Measurements from ENCODE around the gene DIP2C. TPM values are rescaled to one million over a fixed set of nuclear protein-coding genes. Genes with fewer than 3 reads are reported as not detected.

Gene DIP2C
- total RNA-seq, 1 experiment from 2014 or later = 11.0 TPM

DNA sequence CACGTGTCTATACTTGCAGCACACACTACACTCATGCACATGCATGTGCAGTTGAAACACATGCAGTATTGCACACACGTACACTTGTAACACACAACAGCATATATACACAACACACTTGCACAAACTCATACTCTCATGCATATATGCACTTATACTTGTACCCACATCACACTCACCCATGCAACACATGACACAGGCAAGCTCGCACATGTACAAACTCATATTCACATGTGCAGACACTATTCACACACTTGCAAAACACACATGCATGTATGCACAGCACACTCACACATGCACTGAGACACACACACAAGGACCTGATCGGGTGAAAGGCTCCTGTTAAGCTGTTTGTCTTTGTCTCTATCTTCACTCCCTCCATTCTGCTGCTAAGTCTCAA is 384.4 kb downstream of the DIP2C start:
- Mint-ChIP-seq H3K27ac (no peak overlapping the region), H3K27me3 (ENCODE audit: low read depth) (no peaks in the 10 kb centered on the region), H3K9me3 (peaks cover 5% of the 10 kb centered on the region; the same call in 1 of the 2 replicates), H3K4me1 (peaks cover 15% of the 10 kb centered on the region), H3K4me3 (no peak overlapping the region), H3K36me3 (peaks cover 8% of the 10 kb centered on the region; the same call in 1 of the 2 replicates)
- ChIA-PET CTCF (no interaction called here), POLR2A (no interaction called here)
- no peak for DNase-seq (ENCODE audit: low spot score)
- no peak for ATAC-seq
- no peak for TF ChIP-seq MYBL2 (CRISPR knock-in tag; IDR thresholded peaks at IDR 0.05)
- no peak for TF ChIP-seq GRHL2 (CRISPR knock-in tag; IDR thresholded peaks at IDR 0.05; ENCODE audit: insufficient replicate concordance, severe bottlenecking)
- no peak for TF ChIP-seq NFE2L1 (CRISPR knock-in tag; IDR thresholded peaks at IDR 0.05)
- TF ChIP-seq, protein P1, sequence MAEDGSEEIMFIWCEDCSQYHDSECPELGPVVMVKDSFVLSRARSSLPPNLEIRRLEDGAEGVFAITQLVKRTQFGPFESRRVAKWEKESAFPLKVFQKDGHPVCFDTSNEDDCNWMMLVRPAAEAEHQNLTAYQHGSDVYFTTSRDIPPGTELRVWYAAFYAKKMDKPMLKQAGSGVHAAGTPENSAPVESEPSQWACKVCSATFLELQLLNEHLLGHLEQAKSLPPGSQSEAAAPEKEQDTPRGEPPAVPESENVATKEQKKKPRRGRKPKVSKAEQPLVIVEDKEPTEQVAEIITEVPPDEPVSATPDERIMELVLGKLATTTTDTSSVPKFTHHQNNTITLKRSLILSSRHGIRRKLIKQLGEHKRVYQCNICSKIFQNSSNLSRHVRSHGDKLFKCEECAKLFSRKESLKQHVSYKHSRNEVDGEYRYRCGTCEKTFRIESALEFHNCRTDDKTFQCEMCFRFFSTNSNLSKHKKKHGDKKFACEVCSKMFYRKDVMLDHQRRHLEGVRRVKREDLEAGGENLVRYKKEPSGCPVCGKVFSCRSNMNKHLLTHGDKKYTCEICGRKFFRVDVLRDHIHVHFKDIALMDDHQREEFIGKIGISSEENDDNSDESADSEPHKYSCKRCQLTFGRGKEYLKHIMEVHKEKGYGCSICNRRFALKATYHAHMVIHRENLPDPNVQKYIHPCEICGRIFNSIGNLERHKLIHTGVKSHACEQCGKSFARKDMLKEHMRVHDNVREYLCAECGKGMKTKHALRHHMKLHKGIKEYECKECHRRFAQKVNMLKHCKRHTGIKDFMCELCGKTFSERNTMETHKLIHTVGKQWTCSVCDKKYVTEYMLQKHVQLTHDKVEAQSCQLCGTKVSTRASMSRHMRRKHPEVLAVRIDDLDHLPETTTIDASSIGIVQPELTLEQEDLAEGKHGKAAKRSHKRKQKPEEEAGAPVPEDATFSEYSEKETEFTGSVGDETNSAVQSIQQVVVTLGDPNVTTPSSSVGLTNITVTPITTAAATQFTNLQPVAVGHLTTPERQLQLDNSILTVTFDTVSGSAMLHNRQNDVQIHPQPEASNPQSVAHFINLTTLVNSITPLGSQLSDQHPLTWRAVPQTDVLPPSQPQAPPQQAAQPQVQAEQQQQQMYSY (CRISPR knock-in tag; IDR thresholded peaks at IDR 0.05) = no peak
- TF ChIP-seq, protein P2, sequence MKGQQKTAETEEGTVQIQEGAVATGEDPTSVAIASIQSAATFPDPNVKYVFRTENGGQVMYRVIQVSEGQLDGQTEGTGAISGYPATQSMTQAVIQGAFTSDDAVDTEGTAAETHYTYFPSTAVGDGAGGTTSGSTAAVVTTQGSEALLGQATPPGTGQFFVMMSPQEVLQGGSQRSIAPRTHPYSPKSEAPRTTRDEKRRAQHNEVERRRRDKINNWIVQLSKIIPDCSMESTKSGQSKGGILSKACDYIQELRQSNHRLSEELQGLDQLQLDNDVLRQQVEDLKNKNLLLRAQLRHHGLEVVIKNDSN (CRISPR knock-in tag; IDR thresholded peaks at IDR 0.05) = no peak
- no peak for TF ChIP-seq SP1 (CRISPR knock-in tag; conservative IDR thresholded peaks at IDR 0.05)
- TF ChIP-seq, protein P3, sequence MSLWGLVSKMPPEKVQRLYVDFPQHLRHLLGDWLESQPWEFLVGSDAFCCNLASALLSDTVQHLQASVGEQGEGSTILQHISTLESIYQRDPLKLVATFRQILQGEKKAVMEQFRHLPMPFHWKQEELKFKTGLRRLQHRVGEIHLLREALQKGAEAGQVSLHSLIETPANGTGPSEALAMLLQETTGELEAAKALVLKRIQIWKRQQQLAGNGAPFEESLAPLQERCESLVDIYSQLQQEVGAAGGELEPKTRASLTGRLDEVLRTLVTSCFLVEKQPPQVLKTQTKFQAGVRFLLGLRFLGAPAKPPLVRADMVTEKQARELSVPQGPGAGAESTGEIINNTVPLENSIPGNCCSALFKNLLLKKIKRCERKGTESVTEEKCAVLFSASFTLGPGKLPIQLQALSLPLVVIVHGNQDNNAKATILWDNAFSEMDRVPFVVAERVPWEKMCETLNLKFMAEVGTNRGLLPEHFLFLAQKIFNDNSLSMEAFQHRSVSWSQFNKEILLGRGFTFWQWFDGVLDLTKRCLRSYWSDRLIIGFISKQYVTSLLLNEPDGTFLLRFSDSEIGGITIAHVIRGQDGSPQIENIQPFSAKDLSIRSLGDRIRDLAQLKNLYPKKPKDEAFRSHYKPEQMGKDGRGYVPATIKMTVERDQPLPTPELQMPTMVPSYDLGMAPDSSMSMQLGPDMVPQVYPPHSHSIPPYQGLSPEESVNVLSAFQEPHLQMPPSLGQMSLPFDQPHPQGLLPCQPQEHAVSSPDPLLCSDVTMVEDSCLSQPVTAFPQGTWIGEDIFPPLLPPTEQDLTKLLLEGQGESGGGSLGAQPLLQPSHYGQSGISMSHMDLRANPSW (CRISPR knock-in tag; conservative IDR thresholded peaks at IDR 0.05; ENCODE audit: low read depth) = no peak
- TF ChIP-seq, protein P4, sequence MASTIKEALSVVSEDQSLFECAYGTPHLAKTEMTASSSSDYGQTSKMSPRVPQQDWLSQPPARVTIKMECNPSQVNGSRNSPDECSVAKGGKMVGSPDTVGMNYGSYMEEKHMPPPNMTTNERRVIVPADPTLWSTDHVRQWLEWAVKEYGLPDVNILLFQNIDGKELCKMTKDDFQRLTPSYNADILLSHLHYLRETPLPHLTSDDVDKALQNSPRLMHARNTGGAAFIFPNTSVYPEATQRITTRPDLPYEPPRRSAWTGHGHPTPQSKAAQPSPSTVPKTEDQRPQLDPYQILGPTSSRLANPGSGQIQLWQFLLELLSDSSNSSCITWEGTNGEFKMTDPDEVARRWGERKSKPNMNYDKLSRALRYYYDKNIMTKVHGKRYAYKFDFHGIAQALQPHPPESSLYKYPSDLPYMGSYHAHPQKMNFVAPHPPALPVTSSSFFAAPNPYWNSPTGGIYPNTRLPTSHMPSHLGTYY (CRISPR knock-in tag; IDR thresholded peaks at IDR 0.05) = no peak
- no peak for TF ChIP-seq KAT7 (CRISPR knock-in tag; IDR thresholded peaks at IDR 0.05; ENCODE audit: borderline replicate concordance)
- TF ChIP-seq FOXP1 (CRISPR knock-in tag; IDR thresholded peaks at IDR 0.05; ENCODE audit: borderline replicate concordance) = no peak
- TF ChIP-seq ZNF423 (CRISPR knock-in tag; IDR thresholded peaks at IDR 0.05) = no peak
- TF ChIP-seq, protein P5, sequence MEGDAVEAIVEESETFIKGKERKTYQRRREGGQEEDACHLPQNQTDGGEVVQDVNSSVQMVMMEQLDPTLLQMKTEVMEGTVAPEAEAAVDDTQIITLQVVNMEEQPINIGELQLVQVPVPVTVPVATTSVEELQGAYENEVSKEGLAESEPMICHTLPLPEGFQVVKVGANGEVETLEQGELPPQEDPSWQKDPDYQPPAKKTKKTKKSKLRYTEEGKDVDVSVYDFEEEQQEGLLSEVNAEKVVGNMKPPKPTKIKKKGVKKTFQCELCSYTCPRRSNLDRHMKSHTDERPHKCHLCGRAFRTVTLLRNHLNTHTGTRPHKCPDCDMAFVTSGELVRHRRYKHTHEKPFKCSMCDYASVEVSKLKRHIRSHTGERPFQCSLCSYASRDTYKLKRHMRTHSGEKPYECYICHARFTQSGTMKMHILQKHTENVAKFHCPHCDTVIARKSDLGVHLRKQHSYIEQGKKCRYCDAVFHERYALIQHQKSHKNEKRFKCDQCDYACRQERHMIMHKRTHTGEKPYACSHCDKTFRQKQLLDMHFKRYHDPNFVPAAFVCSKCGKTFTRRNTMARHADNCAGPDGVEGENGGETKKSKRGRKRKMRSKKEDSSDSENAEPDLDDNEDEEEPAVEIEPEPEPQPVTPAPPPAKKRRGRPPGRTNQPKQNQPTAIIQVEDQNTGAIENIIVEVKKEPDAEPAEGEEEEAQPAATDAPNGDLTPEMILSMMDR (IDR thresholded peaks at IDR 0.05) = no peak
- TF ChIP-seq, protein P6, sequence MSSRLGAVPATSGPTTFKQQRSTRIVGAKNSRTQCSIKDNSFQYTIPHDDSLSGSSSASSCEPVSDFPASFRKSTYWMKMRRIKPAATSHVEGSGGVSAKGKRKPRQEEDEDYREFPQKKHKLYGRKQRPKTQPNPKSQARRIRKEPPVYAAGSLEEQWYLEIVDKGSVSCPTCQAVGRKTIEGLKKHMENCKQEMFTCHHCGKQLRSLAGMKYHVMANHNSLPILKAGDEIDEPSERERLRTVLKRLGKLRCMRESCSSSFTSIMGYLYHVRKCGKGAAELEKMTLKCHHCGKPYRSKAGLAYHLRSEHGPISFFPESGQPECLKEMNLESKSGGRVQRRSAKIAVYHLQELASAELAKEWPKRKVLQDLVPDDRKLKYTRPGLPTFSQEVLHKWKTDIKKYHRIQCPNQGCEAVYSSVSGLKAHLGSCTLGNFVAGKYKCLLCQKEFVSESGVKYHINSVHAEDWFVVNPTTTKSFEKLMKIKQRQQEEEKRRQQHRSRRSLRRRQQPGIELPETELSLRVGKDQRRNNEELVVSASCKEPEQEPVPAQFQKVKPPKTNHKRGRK (CRISPR knock-in tag; IDR thresholded peaks at IDR 0.05; ENCODE audit: borderline replicate concordance) = no peak
- TF ChIP-seq, protein P7, sequence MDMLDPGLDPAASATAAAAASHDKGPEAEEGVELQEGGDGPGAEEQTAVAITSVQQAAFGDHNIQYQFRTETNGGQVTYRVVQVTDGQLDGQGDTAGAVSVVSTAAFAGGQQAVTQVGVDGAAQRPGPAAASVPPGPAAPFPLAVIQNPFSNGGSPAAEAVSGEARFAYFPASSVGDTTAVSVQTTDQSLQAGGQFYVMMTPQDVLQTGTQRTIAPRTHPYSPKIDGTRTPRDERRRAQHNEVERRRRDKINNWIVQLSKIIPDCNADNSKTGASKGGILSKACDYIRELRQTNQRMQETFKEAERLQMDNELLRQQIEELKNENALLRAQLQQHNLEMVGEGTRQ (CRISPR knock-in tag; IDR thresholded peaks at IDR 0.05) = no peak
- TF ChIP-seq, protein P8, sequence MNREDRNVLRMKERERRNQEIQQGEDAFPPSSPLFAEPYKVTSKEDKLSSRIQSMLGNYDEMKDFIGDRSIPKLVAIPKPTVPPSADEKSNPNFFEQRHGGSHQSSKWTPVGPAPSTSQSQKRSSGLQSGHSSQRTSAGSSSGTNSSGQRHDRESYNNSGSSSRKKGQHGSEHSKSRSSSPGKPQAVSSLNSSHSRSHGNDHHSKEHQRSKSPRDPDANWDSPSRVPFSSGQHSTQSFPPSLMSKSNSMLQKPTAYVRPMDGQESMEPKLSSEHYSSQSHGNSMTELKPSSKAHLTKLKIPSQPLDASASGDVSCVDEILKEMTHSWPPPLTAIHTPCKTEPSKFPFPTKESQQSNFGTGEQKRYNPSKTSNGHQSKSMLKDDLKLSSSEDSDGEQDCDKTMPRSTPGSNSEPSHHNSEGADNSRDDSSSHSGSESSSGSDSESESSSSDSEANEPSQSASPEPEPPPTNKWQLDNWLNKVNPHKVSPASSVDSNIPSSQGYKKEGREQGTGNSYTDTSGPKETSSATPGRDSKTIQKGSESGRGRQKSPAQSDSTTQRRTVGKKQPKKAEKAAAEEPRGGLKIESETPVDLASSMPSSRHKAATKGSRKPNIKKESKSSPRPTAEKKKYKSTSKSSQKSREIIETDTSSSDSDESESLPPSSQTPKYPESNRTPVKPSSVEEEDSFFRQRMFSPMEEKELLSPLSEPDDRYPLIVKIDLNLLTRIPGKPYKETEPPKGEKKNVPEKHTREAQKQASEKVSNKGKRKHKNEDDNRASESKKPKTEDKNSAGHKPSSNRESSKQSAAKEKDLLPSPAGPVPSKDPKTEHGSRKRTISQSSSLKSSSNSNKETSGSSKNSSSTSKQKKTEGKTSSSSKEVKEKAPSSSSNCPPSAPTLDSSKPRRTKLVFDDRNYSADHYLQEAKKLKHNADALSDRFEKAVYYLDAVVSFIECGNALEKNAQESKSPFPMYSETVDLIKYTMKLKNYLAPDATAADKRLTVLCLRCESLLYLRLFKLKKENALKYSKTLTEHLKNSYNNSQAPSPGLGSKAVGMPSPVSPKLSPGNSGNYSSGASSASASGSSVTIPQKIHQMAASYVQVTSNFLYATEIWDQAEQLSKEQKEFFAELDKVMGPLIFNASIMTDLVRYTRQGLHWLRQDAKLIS (CRISPR knock-in tag; IDR thresholded peaks at IDR 0.05; ENCODE audit: borderline replicate concordance) = no peak
- TF ChIP-seq NR1H2 (CRISPR knock-in tag; IDR thresholded peaks at IDR 0.05) = no peak
- TF ChIP-seq ZNF671 (CRISPR knock-in tag; IDR thresholded peaks at IDR 0.05) = no peak
- TF ChIP-seq, protein P9, sequence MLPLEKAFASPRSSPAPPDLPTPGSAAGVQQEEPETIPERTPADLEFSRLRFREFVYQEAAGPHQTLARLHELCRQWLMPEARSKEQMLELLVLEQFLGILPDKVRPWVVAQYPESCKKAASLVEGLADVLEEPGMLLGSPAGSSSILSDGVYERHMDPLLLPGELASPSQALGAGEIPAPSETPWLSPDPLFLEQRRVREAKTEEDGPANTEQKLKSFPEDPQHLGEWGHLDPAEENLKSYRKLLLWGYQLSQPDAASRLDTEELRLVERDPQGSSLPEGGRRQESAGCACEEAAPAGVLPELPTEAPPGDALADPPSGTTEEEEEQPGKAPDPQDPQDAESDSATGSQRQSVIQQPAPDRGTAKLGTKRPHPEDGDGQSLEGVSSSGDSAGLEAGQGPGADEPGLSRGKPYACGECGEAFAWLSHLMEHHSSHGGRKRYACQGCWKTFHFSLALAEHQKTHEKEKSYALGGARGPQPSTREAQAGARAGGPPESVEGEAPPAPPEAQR (CRISPR knock-in tag; IDR thresholded peaks at IDR 0.05) = no peak

Measured in WTC11 (cell line).